Sigmoid colon (tissue), 4 donors: ENCODE data around the gene ADCY1.
"Not testable (repeated sequence)": the region's sequence is repeated elsewhere in the genome, so short reads cannot be mapped to it uniquely, and the experiment has no call there.

Experiments used
- POLR2AphosphoS5 ChIP-seq, 4 donors: sonication (generic); formaldehyde crosslinking; IDR thresholded peaks; one replicate each; pipeline ENCODE4 v1.6.1; 2017; ENCODE audit warnings: antibody characterized with exemption in 4 of 4
- TF ChIP-seq, protein P1 (sequence below), 4 experiments: fragments of 450-650 bp in 3 of 4; fragments of 200-600 bp in 1 of 4; IDR thresholded peaks; one replicate each; pipeline ENCODE4 v1.5.1; 2016 to 2019; ENCODE audit warnings: antibody characterized with exemption in 4 of 4, mild to moderate bottlenecking in 3 of 4, moderate library complexity in 2 of 4

DNA sequence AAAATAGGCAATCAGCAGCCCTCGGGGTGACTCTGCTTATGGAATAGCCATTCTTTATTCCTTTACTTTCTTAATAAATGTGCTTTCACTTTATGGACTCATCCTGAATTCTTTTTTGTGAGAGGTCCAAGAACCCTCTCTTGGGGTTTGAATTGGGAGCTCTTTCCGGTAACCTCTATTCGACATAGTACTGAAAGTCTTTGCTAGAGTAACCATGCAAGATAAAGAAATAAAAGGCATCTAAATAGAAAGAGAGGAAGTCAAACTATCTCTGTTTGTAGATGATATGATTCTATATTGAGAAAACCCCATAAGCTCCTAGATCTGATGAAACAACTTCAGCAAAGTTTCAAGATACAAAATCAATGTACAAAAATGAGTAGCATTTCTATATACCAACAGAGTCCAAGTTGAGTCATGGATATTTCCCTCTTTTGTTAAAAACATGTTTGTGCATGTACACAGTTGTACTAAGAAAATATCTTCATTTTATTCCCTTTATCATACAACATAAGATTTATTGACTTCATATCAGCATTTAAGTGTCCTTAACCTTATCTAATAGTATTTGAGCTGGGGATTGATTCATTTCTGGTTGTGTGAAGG lies 29.0 kb upstream of the ADCY1 start:
- not testable (repeated sequence) for TF ChIP-seq POLR2AphosphoS5 (IDR thresholded peaks at IDR 0.05)
- TF ChIP-seq, protein P1, sequence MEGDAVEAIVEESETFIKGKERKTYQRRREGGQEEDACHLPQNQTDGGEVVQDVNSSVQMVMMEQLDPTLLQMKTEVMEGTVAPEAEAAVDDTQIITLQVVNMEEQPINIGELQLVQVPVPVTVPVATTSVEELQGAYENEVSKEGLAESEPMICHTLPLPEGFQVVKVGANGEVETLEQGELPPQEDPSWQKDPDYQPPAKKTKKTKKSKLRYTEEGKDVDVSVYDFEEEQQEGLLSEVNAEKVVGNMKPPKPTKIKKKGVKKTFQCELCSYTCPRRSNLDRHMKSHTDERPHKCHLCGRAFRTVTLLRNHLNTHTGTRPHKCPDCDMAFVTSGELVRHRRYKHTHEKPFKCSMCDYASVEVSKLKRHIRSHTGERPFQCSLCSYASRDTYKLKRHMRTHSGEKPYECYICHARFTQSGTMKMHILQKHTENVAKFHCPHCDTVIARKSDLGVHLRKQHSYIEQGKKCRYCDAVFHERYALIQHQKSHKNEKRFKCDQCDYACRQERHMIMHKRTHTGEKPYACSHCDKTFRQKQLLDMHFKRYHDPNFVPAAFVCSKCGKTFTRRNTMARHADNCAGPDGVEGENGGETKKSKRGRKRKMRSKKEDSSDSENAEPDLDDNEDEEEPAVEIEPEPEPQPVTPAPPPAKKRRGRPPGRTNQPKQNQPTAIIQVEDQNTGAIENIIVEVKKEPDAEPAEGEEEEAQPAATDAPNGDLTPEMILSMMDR (IDR thresholded peaks at IDR 0.05), result not testable (repeated sequence)
